ENCODE measurements around the gene FYB1. TPM values are rescaled to one million over a fixed set of nuclear protein-coding genes. Genes with fewer than 3 reads are reported as not detected.

Gene FYB1
- total and polyA plus RNA-seq, 2 of the 8 experiments (the other 6 are each of a cell fraction or from before 2014, with no cell fraction given): not detected

- no peak for TF ChIP-seq MAX (IDR thresholded peaks at IDR 0.05)
- no peak for TF ChIP-seq BRCA1 (IDR thresholded peaks at IDR 0.05; ENCODE audit: low read depth, low read length)
- TF ChIP-seq SUZ12 (IDR thresholded peaks at IDR 0.05; ENCODE audit: low read length): no peak
- TF ChIP-seq CHD1 (IDR thresholded peaks at IDR 0.05; ENCODE audit: low read depth, low read length): no peak
- TF ChIP-seq USF2 (IDR thresholded peaks at IDR 0.05; ENCODE audit: low read length): no peak
- no peak for TF ChIP-seq SP4 (IDR thresholded peaks at IDR 0.05; ENCODE audit: low read length)
These were observed 7.2 kb upstream of the FYB1 start (continued) for GRCh38 chr5:39226558-39226957.

Data from H1 (cell line).